ENCODE data around the gene RHBG. TPM values are rescaled to one million over a fixed set of nuclear protein-coding genes. Genes with fewer than 3 reads are reported as not detected.

The RHBG gene
- total and polyA plus RNA-seq, 2 donors (not counting 3 experiments of a cell fraction or from before 2014, with no cell fraction given): not detected

GRCh38 chr1:156359249-156359648 is 9.8 kb upstream of the RHBG start:
- FAIRE-seq: no peak
- TF ChIP-seq EZH2 (IDR thresholded peaks at IDR 0.05; ENCODE audit: borderline replicate concordance, low read depth, low read length, severe bottlenecking): no peak
- no peak for TF ChIP-seq FOS (IDR thresholded peaks at IDR 0.05; ENCODE audit: borderline replicate concordance, insufficient read depth, low read length)
- no peak for TF ChIP-seq MYC (IDR thresholded peaks at IDR 0.05; ENCODE audit: low read depth, low read length)
- TF ChIP-seq MAX (IDR thresholded peaks at IDR 0.05; ENCODE audit: insufficient read depth, insufficient read length): no peak
- no peak for TF ChIP-seq JUN (IDR thresholded peaks at IDR 0.05; ENCODE audit: borderline replicate concordance, insufficient read depth, insufficient read length, low read depth)
- TF ChIP-seq POLR2A (IDR thresholded peaks at IDR 0.05; ENCODE audit: low read depth, low read length): no peak
- no peak for TF ChIP-seq POLR2AphosphoS5 (IDR thresholded peaks at IDR 0.05; ENCODE audit: insufficient read depth, low read depth, low read length)
- no peak for TF ChIP-seq GATA2 (IDR thresholded peaks at IDR 0.05; ENCODE audit: insufficient read depth, insufficient read length, low read depth, low read length)
- TF ChIP-seq CTCF (IDR thresholded peaks at IDR 0.05; ENCODE audit: extremely low read depth in 1 of 2, insufficient read depth in 1 of 2, low read depth in 1 of 2, low read length in 2 of 2): no peak
- no TSS peak for BruUV-seq (replicated peaks)
- intact Hi-C loops (cut with micrococcal nuclease): no loop called here
- H3K4me1 ChIP-seq (ENCODE audit: control insufficient read depth, extremely low read depth, insufficient read depth, low read length): no peaks in the 10 kb centered on the region
- H3K27ac ChIP-seq (ENCODE audit: insufficient read depth, low read depth, low read length): no peak overlapping the region
- dilution Hi-C loops (cut with MboI; ENCODE audit: extremely low pct_ligation_motif_present, low sequenced_read_pairs): no loop called here
- POLR2A ChIA-PET: interaction anchor here (0.7 kb wide), 1 partner anchor 11 kb away, joined by 3 read pairs; no protein-coding TSS in a partner anchor
- H2AFZ ChIP-seq (ENCODE audit: low read depth, low read length): no peak overlapping the region
- H3K79me2 ChIP-seq (ENCODE audit: control insufficient read depth, insufficient read depth, low read length): no peaks in the 10 kb centered on the region
- H3K9me1 ChIP-seq (replicated peaks; ENCODE audit: control insufficient read depth, extremely low read depth, insufficient read depth, low read length): no peaks in the 10 kb centered on the region
- no peaks in the 10 kb centered on the region for H4K20me1 ChIP-seq (replicated peaks; ENCODE audit: control insufficient read depth, extremely low read depth, insufficient read depth, low read length)
- H3K4me3 ChIP-seq (replicated peaks in 1 of 3; ENCODE audit: insufficient read depth in 1 of 3, low read depth in 1 of 3, low read length in 3 of 3): no peak overlapping the region
- no peak overlapping the region for H3K9ac ChIP-seq (replicated peaks; ENCODE audit: extremely low read depth, insufficient read depth, low read length)
- no peak overlapping the region for H3K4me2 ChIP-seq (ENCODE audit: insufficient read depth, low read length)
- peaks cover 17 to 24% of the 10 kb centered on the region in 2 experiments for H3K27me3 ChIP-seq (ENCODE audit: control insufficient read depth in 2 of 2, insufficient read depth in 2 of 2, low read length in 2 of 2)
- no peaks in the 10 kb centered on the region for H3K36me3 ChIP-seq (ENCODE audit: control insufficient read depth in 2 of 2, extremely low read depth in 1 of 2, insufficient read depth in 2 of 2, low read length in 2 of 2)
- no peaks in the 10 kb centered on the region for H3K9me3 ChIP-seq (replicated peaks; ENCODE audit: control insufficient read depth, insufficient read depth, low read length)
- CTCF ChIA-PET: interaction anchor here (0.9 to 10.2 kb wide), 16 partner anchors 11 to 250 kb away, joined by 3 to 96 read pairs (median 4); no protein-coding TSS in a partner anchor
- no peak for DNase-seq (ENCODE audit: low read depth, low spot score)

All from endothelial cell of umbilical vein (primary cell).